GM12891 (cell line): Measurements from ENCODE around the gene SIM2.

Experiments used
- DNase-seq: peaks from one replicate; pipeline ENCODE4 v3.0.0; 2011; ENCODE audit warnings: low spot score; ENCODE audit not compliant: insufficient read length
- FAIRE-seq: peaks from 2 replicates; lab custom pipeline; 2011; peaks lifted over from hg19 to GRCh38; lab: Jason Lieb, UNC
- PAX5 ChIP-seq: IDR thresholded peaks from 2 replicates; pipeline ENCODE4 v1.6.1; 2011; ENCODE audit warnings: low read length, moderate library complexity, mild to moderate bottlenecking; ENCODE audit not compliant: insufficient read depth, severe bottlenecking
- POLR2A ChIP-seq: IDR thresholded peaks from 2 replicates; pipeline ENCODE4 v1.6.1; 2011; ENCODE audit warnings: low read depth, low read length, control low read depth
- POLR2AphosphoS5 ChIP-seq: IDR thresholded peaks from 2 replicates; pipeline ENCODE4 v1.6.1; 2011; ENCODE audit warnings: low read depth, low read length, control low read depth
- POU2F2 ChIP-seq: IDR thresholded peaks from 2 replicates; pipeline ENCODE4 v1.6.1; 2011; ENCODE audit warnings: low read depth, mild to moderate bottlenecking, control low read depth, low read length, moderate library complexity
- SPI1 ChIP-seq: IDR thresholded peaks from 2 replicates; pipeline ENCODE4 v1.6.1; 2011; ENCODE audit warnings: low read depth, low read length, control low read depth
- TAF1 ChIP-seq: IDR thresholded peaks from 2 replicates; pipeline ENCODE4 v1.6.1; 2011; ENCODE audit warnings: low read depth, low read length, control low read depth

SIM2 gene

DNA sequence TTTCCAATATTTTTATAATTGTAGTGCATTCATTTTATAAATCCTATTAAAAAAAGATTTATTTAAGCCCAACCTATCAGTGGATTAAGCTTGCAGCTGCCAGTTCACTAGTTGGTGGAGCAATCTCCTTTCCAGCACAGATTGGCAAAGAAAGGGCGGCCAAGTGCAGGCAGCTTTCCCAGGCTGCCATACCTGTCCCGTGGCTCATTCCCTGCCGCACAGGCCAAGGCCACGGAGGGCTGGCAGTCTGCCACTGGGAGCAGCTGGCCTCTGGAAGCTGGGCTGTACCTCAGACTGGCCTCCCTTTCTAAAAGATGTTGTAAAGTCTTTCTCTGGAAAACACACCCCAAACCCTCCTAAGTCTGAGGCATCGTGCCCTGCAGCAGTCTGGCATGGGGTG is 74.2 kb downstream of the SIM2 start:
- DNase-seq: no peak
- FAIRE-seq: no peak
- TF ChIP-seq SPI1 (no peak), POLR2AphosphoS5 (no peak), TAF1 (no peak), PAX5 (no peak), POU2F2 (no peak), POLR2A (no peak)

DNA sequence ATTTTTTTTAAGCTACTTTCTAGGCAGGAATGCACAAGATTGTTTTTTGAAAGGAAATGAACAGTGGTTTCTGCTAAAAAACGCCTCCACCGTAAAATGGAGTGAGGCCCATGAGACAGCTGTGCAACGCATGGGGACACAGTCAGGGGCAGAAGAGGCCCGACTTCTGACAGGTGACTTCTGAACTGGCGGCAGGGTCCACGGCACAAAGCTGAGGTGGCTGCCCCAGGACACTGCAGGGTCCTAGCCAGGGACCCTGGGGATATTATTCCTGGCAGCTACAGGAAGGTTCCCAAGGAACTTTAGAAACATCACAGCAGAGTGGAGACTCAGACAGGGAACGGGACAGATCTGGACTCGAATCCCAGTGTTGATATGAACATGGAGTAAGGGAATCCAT is 75.1 kb downstream of the SIM2 start:
- TF ChIP-seq POLR2A (no peak), POU2F2 (no peak), TAF1 (no peak), PAX5 (no peak), POLR2AphosphoS5 (no peak)
- DNase-seq (no peak), FAIRE-seq (no peak)

DNA sequence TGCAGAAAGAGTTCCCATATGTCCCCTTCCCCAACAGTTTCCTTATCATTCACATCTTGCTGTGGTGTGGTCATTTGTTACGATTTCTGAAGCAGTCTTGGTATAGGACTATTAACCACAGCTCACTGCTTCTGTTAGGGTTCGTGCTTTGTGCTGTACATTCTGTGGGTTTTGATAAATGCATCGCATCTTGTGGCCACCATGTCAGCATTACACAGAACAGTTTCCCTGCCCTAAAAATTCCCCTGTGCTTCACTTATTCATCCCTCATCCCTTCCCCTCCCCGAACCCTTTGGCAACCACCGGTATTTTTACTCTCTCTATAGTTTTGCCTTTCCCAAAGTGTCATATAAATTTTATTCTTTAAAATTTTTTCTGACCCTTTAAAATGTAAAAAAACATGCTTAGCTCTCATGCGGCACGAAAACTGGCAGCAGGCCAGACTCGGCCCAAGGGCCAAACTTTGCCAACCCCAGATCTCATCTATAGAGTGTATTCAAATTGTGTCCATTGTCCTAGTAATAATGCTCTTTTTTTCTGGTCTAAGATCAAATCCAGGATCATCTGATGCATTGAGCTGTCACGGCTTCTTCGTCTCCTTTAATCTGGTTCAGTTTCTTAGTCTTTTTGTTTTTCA is 78.2 kb downstream of the SIM2 start:
- TF ChIP-seq POU2F2 (no peak), TAF1 (no peak), POLR2AphosphoS5 (no peak)
- no peak for DNase-seq
- no peak for FAIRE-seq

DNA sequence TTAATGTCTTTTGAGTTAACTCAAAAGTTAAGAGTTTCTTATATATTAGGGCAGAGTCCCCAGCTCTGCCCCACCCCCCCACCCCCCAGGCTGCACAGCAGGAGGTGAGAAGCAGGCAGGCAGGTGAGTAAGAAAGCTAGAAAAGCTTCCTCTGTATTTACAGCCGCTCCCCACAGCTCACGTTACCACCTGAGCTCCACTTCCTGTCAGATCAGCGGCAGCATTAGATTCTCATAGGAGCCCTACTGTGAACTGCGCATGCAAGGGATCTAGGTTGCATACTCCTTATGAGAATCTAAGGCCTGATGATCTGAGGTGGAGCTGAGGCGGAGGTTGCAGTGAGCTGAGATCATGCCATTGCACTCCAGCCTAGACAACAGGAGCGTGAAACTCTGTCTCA is 81.9 kb downstream of the SIM2 start:
- no peak for FAIRE-seq
- no peak for DNase-seq
- TF ChIP-seq POU2F2: no peak
- no peak for TF ChIP-seq TAF1
- no peak for TF ChIP-seq SPI1
- no peak for TF ChIP-seq PAX5
- TF ChIP-seq POLR2A: no peak

DNA sequence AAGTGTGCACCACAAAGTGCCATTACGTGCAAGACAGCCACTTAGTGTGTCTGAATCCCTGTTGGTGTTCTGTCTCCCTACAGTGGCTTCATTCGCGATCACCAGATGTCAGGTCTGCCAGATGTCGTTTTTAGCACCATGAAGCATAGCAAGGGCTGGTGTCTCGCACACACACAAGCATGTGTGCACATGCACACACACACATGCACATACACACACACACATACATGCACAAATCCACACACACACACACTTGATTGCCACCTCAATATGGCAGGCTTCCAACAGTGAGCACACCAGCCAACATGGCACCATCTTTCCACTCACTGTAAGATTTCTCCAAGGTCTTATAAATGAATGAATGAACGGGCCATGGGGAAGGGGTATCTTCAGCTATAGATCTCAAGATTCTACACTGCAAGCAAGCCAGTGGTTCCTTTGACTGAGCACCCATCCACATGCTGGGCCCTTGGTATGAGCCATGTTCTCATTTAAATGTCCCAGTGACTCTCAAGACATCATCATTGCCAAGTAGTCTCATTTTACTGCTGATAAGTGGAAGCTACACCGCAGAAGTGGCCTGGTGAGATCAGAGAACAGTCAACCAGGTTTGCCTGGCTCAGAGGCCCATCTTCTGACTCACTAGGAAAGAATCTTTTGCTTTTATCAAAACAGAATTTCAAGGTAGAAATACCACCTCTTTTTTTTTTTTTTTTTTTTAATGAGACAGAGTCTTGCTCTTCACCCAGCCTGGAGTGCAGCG is 84.9 kb downstream of the SIM2 start:
- FAIRE-seq (no peak), DNase-seq (no peak)
- TF ChIP-seq SPI1 (no peak), TAF1 (no peak), POLR2AphosphoS5 (no peak), POU2F2 (no peak), PAX5 (no peak), POLR2A (no peak)

DNA sequence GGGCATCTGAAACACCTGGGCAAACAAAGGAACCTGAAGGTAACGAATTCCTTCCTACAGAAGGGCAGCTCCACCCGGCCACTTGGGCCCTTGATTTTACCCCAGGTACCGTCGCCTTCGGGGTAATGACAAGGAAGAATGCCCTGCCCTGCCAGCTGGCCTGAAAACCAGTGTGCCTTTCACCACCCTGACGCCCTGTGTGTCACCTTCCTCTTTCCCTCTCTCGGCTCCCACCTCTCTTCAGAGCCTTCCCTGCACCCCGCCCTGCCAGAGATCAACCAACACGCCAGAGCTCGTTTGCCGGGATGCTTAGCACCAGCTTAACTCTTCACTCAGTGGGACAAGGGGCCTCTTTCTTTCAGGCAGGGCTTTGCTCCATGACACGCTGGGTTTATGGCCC is 86.0 kb downstream of the SIM2 start:
- no peak for TF ChIP-seq TAF1
- TF ChIP-seq SPI1: no peak
- no peak for TF ChIP-seq POLR2AphosphoS5
- TF ChIP-seq POU2F2: no peak
- no peak for TF ChIP-seq PAX5
- no peak for TF ChIP-seq POLR2A
- FAIRE-seq (no peak), DNase-seq (no peak)

DNA sequence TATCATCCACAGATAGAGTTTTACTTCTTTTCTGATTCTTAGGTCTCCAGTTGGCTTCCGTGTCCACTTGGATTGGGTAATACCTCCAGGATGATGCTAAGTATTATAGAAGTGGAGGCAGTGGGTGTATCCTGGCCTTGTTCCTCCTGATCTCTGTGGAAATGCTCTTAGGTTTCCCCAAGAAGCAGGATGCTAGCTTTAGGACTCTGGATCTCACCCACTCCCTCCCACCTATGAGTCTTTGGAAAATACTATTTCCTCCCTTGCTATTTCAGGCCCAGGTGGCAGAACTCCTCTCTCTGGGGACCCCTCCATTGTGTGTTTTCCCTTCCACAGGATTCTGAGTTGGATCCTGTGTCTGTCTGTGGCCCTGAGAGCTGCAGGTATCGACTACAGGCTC is 86.7 kb downstream of the SIM2 start:
- TF ChIP-seq POLR2A (no peak), PAX5 (no peak), POU2F2 (no peak), SPI1 (no peak), TAF1 (no peak), POLR2AphosphoS5 (no peak)
- FAIRE-seq: no peak
- no peak for DNase-seq

DNA sequence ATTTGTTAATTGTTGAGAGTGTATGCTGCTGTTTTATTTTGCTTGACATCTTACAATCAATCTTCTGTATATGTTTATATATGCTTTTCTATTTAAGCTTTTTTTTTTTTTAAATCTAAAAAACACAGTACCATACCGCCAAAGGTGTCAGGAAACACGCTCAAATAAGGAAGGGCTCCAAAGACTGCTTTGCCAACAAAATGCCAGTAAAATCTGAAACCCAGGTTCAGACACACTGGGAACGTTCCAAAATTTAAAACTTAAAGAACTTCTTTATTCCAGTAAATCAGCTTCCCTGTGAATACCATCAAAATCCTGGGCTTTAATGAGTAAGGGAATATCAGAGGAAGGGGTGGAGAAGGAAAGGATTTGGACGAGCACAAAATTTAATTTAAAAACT is 87.3 kb downstream of the SIM2 start:
- TF ChIP-seq PAX5: no peak
- TF ChIP-seq TAF1: no peak
- TF ChIP-seq POU2F2: no peak
- TF ChIP-seq SPI1: no peak
- TF ChIP-seq POLR2A: no peak
- TF ChIP-seq POLR2AphosphoS5: no peak
- DNase-seq: no peak
- FAIRE-seq: no peak

DNA sequence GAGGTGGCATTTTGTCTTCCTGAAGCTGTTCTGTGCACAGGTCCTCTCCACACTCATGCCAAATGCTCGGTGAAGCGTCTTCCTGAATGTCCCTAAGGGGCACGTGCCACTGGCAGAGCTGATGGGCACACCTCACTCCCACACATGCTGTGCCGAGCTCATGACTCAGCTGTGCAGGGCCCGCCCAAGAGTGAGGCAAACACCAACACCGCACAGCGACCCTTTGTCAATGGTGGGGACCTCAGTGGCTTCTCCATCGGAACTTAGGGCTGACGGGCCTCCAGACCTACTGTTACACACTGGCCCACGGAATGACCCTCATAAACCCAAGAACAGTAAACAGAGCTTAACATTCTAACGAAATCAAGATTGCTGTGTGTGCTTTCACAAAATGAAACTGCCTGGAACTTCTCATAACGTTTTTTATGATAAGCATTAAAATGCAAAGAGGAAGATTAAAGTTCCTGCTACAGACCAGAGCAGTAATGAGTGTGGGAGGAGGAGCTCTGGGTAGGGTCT is 89.3 kb downstream of the SIM2 start:
- FAIRE-seq: no peak
- DNase-seq: no peak
- no peak for TF ChIP-seq POLR2AphosphoS5
- no peak for TF ChIP-seq SPI1
- no peak for TF ChIP-seq TAF1
- no peak for TF ChIP-seq POU2F2
- no peak for TF ChIP-seq PAX5
- no peak for TF ChIP-seq POLR2A

DNA sequence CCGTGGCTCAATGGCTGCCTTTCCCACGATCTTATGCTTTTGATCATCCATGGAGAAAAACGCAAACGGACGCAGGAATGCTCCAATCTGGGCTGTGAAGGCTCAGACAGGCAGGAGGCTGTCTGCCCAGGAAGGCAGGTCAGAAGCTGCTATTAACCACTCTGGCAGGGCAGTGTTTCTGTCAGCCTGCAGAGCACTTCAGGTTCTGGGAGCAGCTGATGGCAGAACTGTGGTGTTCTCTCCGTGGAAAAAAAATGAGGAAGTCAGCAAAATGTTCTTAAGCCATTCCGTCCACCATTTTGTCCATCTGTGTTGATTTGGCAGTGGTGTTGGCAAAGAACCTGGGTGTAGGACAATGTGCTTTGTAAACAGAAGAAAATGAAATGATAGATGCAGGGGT is 91.7 kb downstream of the SIM2 start:
- TF ChIP-seq SPI1 (peak; percentile 20; the same call in 1 of the 2 replicates), POLR2A (no peak)
- no peak for DNase-seq
- no peak for FAIRE-seq

DNA sequence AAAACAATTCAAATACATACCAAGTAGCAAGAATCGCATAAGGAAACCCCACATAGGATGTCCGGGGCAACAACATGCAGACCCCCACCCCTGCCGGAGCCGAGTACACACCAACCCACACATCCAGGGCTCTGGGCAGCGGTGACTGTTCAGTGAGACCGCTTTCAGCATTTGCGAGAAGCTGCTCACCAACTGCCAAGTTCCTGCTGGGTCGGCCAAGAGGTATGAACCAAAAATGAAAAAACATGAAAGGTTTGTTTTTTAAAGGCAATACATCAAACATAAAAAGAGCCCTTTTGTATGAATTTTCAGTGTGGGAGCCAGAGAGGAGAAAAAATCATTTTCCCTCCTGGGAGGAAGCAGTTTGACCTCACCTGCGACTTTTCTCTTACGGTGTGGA is 92.3 kb downstream of the SIM2 start:
- DNase-seq (no peak), FAIRE-seq (no peak)
- no peak for TF ChIP-seq POLR2A
- no peak for TF ChIP-seq PAX5
- no peak for TF ChIP-seq POU2F2
- no peak for TF ChIP-seq SPI1
- no peak for TF ChIP-seq TAF1
- no peak for TF ChIP-seq POLR2AphosphoS5
